HUES64 (cell line): ENCODE measurements around the gene PPA2.

Experiments
- H3K27ac ChIP-seq: 2 replicates; pipeline ENCODE4 v1.7.0; 2013; ENCODE audit warnings: low read depth, low read length, inconsistent platforms
- H3K27me3 ChIP-seq: 2 replicates; pipeline ENCODE4 v1.6.1; 2013; ENCODE audit warnings: mild to moderate bottlenecking, low read length; ENCODE audit not compliant: insufficient read depth
- H3K36me3 ChIP-seq: 2 replicates; pipeline ENCODE4 v1.6.1; 2013; ENCODE audit warnings: mild to moderate bottlenecking, low read length; ENCODE audit not compliant: insufficient read depth
- H3K4me1 ChIP-seq: 2 replicates; pipeline ENCODE4 v1.6.1; 2013; ENCODE audit warnings: mild to moderate bottlenecking, low read length, moderate library complexity; ENCODE audit not compliant: insufficient read depth
- H3K4me3 ChIP-seq: 2 replicates; pipeline ENCODE4 v1.5.1; 2013; ENCODE audit warnings: mild to moderate bottlenecking, low read length, moderate library complexity
- H3K9ac ChIP-seq: 2 replicates; pipeline ENCODE4 v1.6.1; 2013; ENCODE audit warnings: mild to moderate bottlenecking, low read depth, low read length
- H3K9me3 ChIP-seq: 2 replicates; pipeline ENCODE4 v1.6.1; 2013; ENCODE audit warnings: low read depth, low read length; ENCODE audit not compliant: insufficient read depth
- WGBS: fragments of 150-250, 120-280 bp; methylation state at CpG from one replicate; pipeline ENCODE4 v1.1.7; 2013; ENCODE audit warnings: missing lambda C conversion rate; 5-methylcytosine and 5-hydroxymethylcytosine counted together

PPA2 gene

DNA sequence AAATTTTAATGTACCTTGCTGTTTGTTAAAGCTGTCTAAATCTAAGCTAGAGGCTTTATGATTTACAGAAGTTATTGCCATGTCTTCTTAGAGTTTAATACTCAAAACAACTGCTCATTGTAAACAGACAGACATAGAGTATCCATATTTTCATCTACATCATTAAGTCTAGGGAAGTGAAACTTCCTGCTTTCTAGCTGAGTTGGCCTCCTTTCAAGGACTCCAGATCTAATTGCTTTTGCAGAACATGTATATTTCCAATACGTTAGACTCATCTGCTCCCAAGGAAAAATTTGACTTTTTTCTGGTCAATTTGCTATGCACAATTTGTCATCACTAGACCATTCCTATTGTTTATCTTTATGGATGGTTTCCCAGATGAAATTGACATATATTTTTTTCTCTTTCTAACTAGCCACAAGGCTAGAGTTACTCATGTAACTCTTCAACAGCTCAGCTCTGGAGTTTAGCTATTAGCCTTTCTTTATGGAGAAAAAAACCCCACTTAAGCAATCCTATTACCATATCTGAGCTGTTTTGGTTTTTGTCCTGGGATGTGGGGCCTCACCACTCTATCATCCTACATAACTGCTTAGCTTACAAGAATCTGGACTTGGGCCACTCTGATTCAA is 122.9 kb downstream of the PPA2 start:
- H3K27ac ChIP-seq: no peak overlapping the region
- no peaks in the 10 kb centered on the region for H3K4me1 ChIP-seq
- no peak overlapping the region for H3K4me3 ChIP-seq
- 100% methylated on average over 1 of the region's 1 CpG for WGBS
- no peaks in the 10 kb centered on the region for H3K27me3 ChIP-seq
- no peaks in the 10 kb centered on the region for H3K9me3 ChIP-seq
- no peaks in the 10 kb centered on the region for H3K36me3 ChIP-seq
- H3K9ac ChIP-seq: no peak overlapping the region

DNA sequence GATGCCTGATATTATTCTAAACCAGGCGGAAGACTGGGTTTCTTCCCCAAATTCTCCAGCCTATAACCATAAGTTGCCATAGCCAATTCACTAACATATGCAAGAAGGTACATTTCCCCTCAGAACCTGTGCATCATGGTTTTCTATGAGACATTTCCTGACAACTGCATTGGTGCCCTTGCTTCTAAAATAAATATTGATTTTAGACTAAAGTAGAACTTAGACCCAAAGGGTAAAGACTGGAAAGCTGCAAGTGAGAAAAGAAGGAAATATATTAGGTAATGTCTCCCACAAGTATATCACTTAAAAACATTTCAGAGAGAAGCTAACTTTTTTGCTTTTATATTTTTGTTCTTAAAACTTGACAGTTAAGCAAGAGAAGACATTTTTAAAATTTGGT is 125.1 kb downstream of the PPA2 start:
- 98% methylated on average over 1 of the region's 1 CpG for WGBS
- H3K27me3 ChIP-seq: no peaks in the 10 kb centered on the region
- no peaks in the 10 kb centered on the region for H3K9me3 ChIP-seq
- H3K4me3 ChIP-seq: no peak overlapping the region
- no peaks in the 10 kb centered on the region for H3K4me1 ChIP-seq
- no peak overlapping the region for H3K27ac ChIP-seq
- H3K9ac ChIP-seq: no peak overlapping the region
- H3K36me3 ChIP-seq: no peaks in the 10 kb centered on the region

DNA sequence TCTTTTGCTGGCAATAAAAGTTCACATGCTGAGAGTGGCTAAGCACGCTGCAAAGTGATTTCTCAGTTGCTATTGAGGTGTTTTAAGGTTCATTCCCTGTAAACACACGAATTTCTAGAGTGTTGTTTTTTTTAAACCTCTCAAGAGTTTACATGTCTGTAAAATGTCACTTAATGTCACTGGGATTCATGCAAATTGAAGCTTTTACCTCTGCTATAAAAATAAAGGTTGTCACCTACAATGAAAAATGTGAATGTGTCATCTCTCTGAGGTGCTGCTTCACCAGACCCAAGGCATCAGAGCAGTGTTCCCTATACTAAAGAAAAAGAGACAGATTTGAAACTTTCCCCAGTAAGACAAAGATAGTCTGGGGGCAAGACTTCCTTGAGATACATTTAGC is 127.0 kb downstream of the PPA2 start:
- H3K27ac ChIP-seq: no peak overlapping the region
- H3K36me3 ChIP-seq: no peaks in the 10 kb centered on the region
- no peak overlapping the region for H3K4me3 ChIP-seq
- no peak overlapping the region for H3K9ac ChIP-seq
- no peaks in the 10 kb centered on the region for H3K9me3 ChIP-seq
- 96% methylated on average over 2 of the region's 2 CpGs for WGBS
- H3K4me1 ChIP-seq: no peaks in the 10 kb centered on the region
- no peaks in the 10 kb centered on the region for H3K27me3 ChIP-seq

DNA sequence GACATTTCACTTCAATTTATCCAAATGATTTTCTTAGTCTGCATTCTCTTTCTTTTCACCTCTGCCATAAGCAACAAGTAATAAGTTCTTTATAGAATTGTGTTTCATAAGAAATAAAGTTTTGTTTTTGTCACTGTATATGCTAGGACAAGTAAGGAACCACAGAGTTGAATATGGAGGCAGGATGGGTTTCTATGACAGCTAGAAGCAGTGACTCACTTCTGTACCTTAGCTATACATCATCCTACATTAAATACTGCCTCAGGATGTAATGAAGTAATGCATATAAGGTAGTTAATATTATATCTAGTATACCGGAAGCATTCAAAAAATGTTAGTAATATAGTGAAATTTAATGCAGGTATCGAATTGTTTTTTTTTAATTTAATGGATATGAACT is 128.0 kb downstream of the PPA2 start:
- H3K4me1 ChIP-seq: no peaks in the 10 kb centered on the region
- WGBS: no CpG with 5 or more reads among the region's 2 CpGs
- no peaks in the 10 kb centered on the region for H3K27me3 ChIP-seq
- no peaks in the 10 kb centered on the region for H3K9me3 ChIP-seq
- H3K27ac ChIP-seq: no peak overlapping the region
- no peak overlapping the region for H3K4me3 ChIP-seq
- no peaks in the 10 kb centered on the region for H3K36me3 ChIP-seq
- no peak overlapping the region for H3K9ac ChIP-seq

DNA sequence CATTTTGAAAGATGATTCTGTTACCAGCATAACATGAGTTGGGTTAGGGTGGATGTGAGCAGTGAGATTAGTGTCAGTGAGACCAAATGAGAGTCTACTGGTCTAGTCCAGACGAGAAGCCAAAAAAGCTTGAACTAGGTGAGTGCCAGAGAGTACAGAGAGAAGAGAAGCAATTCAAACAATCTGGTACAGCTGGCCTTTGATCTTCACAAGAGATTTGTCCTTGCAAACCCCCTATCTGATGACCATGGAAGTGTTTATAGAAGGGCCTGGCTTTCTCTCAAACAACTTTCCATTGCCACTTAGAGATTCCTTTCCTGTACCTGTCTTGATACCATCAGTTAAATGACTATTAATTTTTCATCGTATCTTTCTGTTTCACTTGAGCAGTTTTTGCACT is 128.5 kb downstream of the PPA2 start:
- WGBS: 92% methylated on average over 2 of the region's 2 CpGs
- Histone ChIP-seq H3K4me3 (no peak overlapping the region), H3K9me3 (no peaks in the 10 kb centered on the region), H3K4me1 (no peaks in the 10 kb centered on the region), H3K9ac (no peak overlapping the region), H3K27me3 (no peaks in the 10 kb centered on the region), H3K36me3 (no peaks in the 10 kb centered on the region), H3K27ac (no peak overlapping the region)

DNA sequence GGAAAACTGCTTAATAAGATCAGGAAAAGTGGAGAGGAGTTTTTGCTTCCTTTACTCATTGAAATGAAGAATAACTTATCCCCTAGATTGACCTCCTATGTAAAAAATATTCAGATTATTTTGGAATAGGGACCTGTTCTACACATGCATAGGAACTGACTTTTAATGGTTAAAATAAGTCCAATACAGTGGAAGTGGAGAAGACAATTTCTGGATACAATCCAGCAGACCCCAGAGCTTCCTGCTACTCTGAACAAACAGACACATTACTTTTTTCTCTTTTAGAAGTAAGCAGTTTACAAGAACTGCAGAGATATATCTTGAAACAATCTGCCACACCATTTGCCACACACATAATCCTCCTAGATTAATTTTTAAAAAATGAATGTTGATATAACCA is 129.7 kb downstream of the PPA2 start:
- H3K9me3 ChIP-seq: no peaks in the 10 kb centered on the region
- H3K36me3 ChIP-seq: no peaks in the 10 kb centered on the region
- no peaks in the 10 kb centered on the region for H3K4me1 ChIP-seq
- H3K27ac ChIP-seq: no peak overlapping the region
- H3K27me3 ChIP-seq: no peaks in the 10 kb centered on the region
- H3K4me3 ChIP-seq: no peak overlapping the region
- H3K9ac ChIP-seq: no peak overlapping the region

DNA sequence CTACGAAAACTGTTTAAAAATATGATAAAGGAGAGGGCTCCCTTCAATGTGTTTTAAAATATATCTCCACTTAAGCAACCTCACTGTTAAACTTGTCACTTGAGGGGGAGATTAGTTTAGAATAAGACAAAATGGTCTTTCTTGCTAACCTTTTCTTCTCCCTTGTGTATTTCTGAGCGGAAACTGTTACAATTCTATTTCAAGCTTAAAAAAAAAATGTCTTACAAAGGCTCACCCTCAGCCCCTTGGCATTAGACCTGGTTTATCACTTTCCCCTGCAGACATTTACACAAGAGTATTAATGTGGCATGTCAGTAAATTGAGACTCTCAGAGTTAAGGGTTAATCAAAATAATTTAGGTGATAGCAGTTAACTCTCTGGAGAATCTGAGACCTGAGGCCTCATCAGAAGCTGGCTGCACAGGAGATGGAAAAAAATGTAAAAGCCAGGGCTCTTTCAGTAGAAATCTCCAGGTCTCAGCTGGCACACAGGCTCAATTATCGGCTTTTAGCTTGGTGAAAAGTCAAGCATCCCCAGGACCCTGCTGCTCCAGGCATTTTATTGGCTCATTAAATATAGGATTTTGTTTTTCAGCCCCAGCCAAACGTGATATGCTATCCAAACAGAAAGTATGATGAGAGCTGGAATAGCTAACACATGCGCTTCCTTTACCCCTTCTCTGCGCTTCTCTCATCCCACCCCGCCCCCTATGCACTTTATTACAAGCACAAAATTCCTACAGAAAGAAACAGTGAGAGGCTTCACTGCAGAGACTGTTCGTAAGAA is 130.5 kb downstream of the PPA2 start:
- H3K27me3 ChIP-seq: no peaks in the 10 kb centered on the region
- no peak overlapping the region for H3K27ac ChIP-seq
- whole genome bisulfite sequencing: 86% methylated on average over 7 of the region's 8 CpGs
- H3K9me3 ChIP-seq: no peaks in the 10 kb centered on the region
- H3K4me3 ChIP-seq: no peak overlapping the region
- H3K9ac ChIP-seq: no peak overlapping the region
- no peaks in the 10 kb centered on the region for H3K36me3 ChIP-seq
- H3K4me1 ChIP-seq: no peaks in the 10 kb centered on the region

DNA sequence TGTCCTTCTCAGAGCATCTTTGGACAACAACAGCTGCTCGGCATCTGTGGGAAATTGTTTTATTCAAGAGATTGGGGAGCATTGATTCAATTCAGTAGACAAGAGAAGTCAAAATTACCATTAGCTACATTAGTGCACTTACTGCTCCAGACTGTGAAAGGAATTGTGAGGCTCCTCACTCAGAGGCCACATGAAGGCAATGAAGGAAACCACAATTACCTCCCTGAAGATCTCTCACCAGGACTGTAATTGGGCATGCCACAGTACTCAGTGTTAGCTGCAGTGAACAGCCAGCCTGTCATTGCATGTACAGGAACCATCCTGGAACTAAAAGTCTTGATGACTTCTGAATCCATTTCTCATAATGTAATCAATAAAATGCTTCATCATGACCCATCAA is 144.8 kb downstream of the PPA2 start:
- Histone ChIP-seq H3K4me1 (peaks cover 6% of the 10 kb centered on the region; the same call in 1 of the 2 replicates), H3K9ac (no peak overlapping the region), H3K36me3 (no peaks in the 10 kb centered on the region), H3K9me3 (no peaks in the 10 kb centered on the region), H3K27me3 (no peaks in the 10 kb centered on the region), H3K4me3 (no peak overlapping the region), H3K27ac (no peak overlapping the region)
- 94% methylated on average over 1 of the region's 1 CpG for WGBS

DNA sequence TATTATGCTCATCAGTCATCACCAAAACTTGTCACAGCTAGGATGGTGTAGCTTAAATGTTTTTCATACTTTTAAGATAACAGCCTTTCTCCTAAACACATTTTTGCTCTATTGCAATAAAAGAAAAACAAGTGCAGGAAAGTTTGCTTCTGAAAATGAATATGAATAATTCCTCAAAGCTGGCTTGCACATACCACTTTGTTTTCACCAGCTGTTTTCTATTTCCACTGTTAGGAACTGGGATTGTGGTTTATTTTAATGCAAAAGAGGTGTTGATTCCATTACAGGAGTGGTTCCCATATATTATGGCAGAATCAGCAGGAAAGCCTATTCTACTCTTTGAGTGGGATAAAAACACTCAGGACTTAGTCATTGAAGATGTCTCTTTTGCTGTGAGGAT is 145.9 kb downstream of the PPA2 start:
- Histone ChIP-seq H3K4me3 (no peak overlapping the region), H3K27ac (no peak overlapping the region), H3K27me3 (no peaks in the 10 kb centered on the region), H3K9ac (no peak overlapping the region), H3K36me3 (no peaks in the 10 kb centered on the region), H3K9me3 (no peaks in the 10 kb centered on the region), H3K4me1 (peaks cover 6% of the 10 kb centered on the region; the same call in 1 of the 2 replicates)

DNA sequence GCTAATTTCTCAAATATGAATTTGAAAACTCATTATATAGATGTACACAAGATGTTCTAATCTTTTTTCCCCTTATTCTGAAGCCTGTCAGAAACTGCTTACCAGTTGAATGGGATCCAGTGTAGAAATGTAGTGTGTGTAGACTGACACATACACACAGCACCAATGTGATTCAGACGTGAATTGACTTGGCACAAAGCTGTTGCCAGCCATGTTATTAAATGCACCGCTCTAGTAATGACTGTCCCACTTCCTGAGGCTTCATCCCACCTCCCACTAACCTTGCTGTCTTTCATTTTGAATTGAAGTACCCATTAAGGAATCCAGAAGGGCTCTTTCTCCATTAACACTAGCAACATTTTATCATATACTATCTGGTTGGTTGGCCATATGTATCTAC is 146.6 kb downstream of the PPA2 start:
- Histone ChIP-seq H3K9me3 (no peaks in the 10 kb centered on the region), H3K9ac (no peak overlapping the region), H3K4me3 (no peak overlapping the region), H3K4me1 (peaks cover 6% of the 10 kb centered on the region; the same call in 1 of the 2 replicates), H3K27me3 (no peaks in the 10 kb centered on the region), H3K27ac (no peak overlapping the region), H3K36me3 (no peaks in the 10 kb centered on the region)
- 93% methylated on average over 2 of the region's 2 CpGs for WGBS
